ENCODE results near the gene ZNRF1. TPM values are rescaled to one million over a fixed set of nuclear protein-coding genes. Genes with fewer than 3 reads are reported as not detected.
"Not testable (repeated sequence)": the region's sequence is repeated elsewhere in the genome, so short reads cannot be mapped to it uniquely, and the experiment has no call there.

Gene ZNRF1
- polyA plus RNA-seq, 2 of the 4 experiments (the other 2 are of a cell fraction): 18.6 to 22.6 TPM

GRCh38 chr16:74987027-74987681 is 11.7 kb upstream of the ZNRF1 start (continued):
- TF ChIP-seq REST (IDR thresholded peaks at IDR 0.05) (no peak), KDM5A (IDR thresholded peaks at IDR 0.05) (no peak)

GRCh38 chr16:74989864-74990263 is 9.0 kb upstream of the ZNRF1 start:
- H3K4me2 ChIP-seq; ATAC-seq; H3K4me3 ChIP-seq; DNase-seq (ENCODE audit: low read depth in 1 of 2, low spot score in 1 of 2); FAIRE-seq; POLR2A ChIA-PET; H3K27ac ChIP-seq; H3K4me1 ChIP-seq; H3K9me3 ChIP-seq: not testable (repeated sequence)
- CTCF ChIA-PET: interaction anchor here (0.7 kb wide), 1 partner anchor 430 kb away, joined by 3 read pairs; no protein-coding TSS in a partner anchor
- WGBS (ENCODE audit: missing lambda C conversion rate): 76% methylated on average over 3 of the region's 3 CpGs

GRCh38 chr16:74990832-74991231 is 8.0 kb upstream of the ZNRF1 start:
- TF ChIP-seq ELK1 (IDR thresholded peaks at IDR 0.05; ENCODE audit: low read depth, low read length) (no peak), EHF (CRISPR knock-in tag; IDR thresholded peaks at IDR 0.05) (no peak), CTCF (IDR thresholded peaks at IDR 0.05) (no peak), JUN (IDR thresholded peaks at IDR 0.05) (no peak), CBX2 (IDR thresholded peaks at IDR 0.05; ENCODE audit: borderline replicate concordance, low read depth) (no peak), RARB (CRISPR knock-in tag; IDR thresholded peaks at IDR 0.05) (no peak), TFCP2L1 (CRISPR knock-in tag; IDR thresholded peaks at IDR 0.05) (no peak), NFE2L2 (conservative IDR thresholded peaks at IDR 0.05; ENCODE audit: low read length) (no peak), CHD2 (IDR thresholded peaks at IDR 0.05; ENCODE audit: low read length, partially characterized antibody) (no peak), HEYL (CRISPR knock-in tag; IDR thresholded peaks at IDR 0.05) (no peak), MAFK (IDR thresholded peaks at IDR 0.05; ENCODE audit: partially characterized antibody) (no peak), RCOR1 (IDR thresholded peaks at IDR 0.05; ENCODE audit: low read depth, low read length) (no peak), FOXS1 (CRISPR knock-in tag; IDR thresholded peaks at IDR 0.05) (no peak), BHLHE40 (IDR thresholded peaks at IDR 0.05; ENCODE audit: low read depth, low read length) (no peak), SREBF2 (IDR thresholded peaks at IDR 0.05) (no peak), MAZ (IDR thresholded peaks at IDR 0.05; ENCODE audit: borderline replicate concordance, low read depth, low read length) (no peak), EP300 (IDR thresholded peaks at IDR 0.05) (no peak), USF2 (IDR thresholded peaks at IDR 0.05) (no peak), RNF2 (IDR thresholded peaks at IDR 0.05; ENCODE audit: borderline replicate concordance, low read depth) (no peak), NPAS2 (CRISPR knock-in tag; IDR thresholded peaks at IDR 0.05; ENCODE audit: borderline replicate concordance) (no peak)
- no peaks in the 10 kb centered on the region for H3K9me3 ChIP-seq
- no peak overlapping the region for H3K27ac ChIP-seq
- no peak for DNase-seq (ENCODE audit: low read depth in 1 of 2, low spot score in 1 of 2)
- H3K4me1 ChIP-seq: no peaks in the 10 kb centered on the region
- POLR2A ChIA-PET: no interaction called here
- no peak for ATAC-seq
- no peak for FAIRE-seq
- H3K4me2 ChIP-seq: no peak overlapping the region
- 94% methylated on average over 10 of the region's 10 CpGs for WGBS (ENCODE audit: missing lambda C conversion rate)
- H3K4me3 ChIP-seq: no peak overlapping the region
- CTCF ChIA-PET: no interaction called here

All from A549 (cell line).